HL-60/S4 treated with retinoic acid at 250 ng/mL for 4 days and 3 days (cell line): ENCODE data around the gene DLGAP4.
"Not testable (repeated sequence)": the region's sequence is repeated elsewhere in the genome, so short reads cannot be mapped to it uniquely, and the experiment has no call there.

Source experiments
- in situ Hi-C: fragments of 300-500 bp; cut with MboI; formaldehyde crosslinking; loops from 2 replicates; pipeline ENCODE4 v1.7.0; 2022; ENCODE audit warnings: low sequenced_read_pairs

Gene DLGAP4

DNA sequence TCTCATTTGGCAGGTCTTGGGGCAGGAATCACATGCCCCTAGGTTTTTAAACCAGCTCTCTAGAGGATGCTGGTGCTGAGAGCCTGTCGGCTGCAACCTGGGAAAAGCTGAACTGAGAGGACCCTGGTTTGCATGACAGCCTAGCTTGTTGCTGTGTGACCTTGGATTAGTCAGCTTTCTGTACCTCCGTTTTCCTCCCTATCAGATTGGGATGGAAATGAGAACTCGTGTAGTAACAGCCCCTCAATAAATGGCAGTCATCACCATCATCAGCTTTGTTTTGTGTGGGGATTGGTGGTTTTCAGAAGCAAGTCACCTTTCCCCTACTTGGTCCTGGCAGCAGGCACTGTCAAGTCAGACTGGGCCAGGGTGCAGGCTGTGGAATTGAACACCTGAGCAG, 159.9 kb downstream of the DLGAP4 start:
- in situ Hi-C loops, result no loop called here

GRCh38 chr20:36467076-36467999, 161.2 kb downstream of the DLGAP4 start:
- in situ Hi-C loops, result no loop called here

DNA sequence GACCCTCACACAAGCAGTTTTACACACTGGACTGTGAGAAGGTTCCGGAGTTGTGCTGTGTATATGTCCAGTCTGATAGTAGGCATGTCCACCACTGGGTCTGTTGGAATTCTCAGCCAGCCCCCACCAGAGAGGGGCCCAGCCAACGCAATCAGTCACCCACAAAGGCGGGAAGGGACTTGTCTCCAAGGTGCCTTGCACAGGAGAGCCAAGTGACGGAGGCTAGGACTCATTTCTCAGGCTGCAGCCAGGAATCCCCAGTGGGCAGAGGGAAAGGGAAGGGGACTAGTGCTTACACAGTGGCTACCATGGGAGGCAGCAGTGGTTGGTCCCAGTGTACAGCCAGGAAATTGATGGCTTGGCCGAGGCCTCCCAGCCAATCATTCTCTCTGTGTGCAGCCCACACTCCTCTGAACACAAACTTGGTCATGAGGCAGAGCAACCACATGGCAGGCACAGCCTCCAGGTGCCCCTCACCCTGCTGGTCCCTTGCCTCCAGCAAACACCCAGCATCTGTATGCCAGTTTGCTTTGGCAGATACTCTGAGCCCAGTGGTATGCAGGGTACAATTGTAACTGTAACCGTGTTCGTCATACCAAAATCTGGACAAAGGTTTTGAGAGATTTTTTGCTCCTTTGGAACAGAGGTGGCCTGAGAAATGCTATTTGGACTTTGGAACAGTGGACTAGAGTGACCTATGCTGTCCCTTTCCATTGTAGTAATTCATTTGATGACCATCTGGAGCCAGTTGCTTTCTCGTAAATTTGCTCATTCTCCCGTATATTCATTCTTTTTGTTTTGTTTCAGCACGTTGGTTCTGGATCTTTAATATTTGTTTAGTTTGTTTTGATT, 162.2 kb downstream of the DLGAP4 start:
- in situ Hi-C loops, result no loop called here

- in situ Hi-C loops, result no loop called here
Observed at GRCh38 chr20:36469973-36470372, 163.8 kb downstream of the DLGAP4 start.

DNA sequence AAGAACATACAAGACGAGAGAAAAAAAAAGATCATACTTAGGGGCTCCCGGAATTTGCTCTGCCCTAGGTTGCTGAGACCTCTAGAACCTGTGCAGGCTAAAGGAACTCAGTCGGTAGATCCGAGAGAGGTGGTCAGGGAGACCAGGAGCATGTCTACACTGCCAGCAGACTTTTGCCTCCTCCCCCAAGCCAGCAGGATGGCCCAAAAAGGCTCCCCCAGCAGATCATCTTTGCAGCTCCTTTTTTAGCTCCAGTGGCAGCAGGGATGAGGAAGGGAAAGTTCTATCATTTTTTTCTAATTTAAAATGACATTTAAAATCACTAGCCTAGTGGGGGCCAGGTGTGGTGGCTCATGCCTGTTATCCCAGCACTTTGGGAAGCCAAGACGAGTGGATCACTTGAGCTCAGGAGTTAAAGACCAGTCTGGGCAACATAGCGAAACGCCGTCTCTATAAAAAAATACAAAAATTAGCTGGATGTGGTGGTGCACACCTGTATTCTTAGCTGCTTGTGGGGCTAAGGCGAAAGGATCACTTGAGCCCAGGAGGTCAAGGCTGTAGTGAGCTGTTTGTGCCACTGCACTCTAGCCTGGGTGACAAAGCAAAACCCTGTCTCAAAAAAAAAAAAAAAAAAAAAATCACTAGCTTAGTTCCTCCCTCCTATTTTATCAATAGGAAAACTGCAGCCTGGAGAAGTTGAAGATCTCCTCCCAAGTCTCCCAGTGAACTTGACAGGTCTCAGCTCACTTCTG, 165.9 kb downstream of the DLGAP4 start:
- in situ Hi-C loops, result no loop called here

DNA sequence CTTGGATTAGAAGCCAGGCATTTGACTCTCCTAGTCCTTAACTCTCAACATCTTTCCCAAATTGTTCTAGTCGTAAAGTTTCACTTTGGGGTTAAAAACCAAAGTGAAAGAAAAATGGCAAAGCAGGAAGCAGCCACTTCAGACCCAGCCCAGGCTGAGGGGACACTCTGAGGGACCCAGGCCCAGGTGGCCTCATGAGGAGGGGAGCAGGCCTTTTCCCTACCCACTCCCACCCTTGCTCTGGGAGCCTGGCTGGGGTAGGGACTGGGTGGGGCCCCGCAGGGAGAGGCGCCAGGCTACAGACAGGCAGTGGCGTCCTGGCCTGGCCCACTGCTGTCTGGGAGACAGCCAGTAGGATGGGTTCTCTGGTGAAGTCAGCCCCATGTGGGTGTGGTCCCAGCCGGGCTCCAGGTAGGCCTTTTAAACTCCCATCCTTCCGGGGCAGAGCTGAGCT, 166.5 kb downstream of the DLGAP4 start:
- in situ Hi-C loops, result no loop called here

GRCh38 chr20:36473164-36473563, 167.0 kb downstream of the DLGAP4 start:
- in situ Hi-C loops, result no loop called here

DNA sequence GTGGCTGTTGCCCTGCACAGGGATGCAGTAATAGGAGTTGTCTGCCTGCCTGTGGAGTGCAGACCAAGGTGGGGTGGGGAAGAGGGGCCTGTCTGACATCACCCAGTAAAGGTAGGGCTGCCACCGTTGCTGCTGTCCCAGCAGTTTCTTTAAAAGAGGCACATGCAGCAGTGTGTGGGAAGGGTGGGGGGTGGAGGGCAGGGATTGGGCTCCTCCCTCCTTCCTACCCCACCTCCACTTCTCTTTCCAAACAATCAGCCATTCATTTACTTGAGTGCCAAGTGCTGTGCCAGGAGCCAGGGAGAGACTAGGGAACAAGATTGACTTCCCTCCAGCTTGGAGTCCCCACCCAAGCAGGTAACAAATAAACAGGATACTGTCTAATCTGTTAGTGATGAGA, 168.4 kb downstream of the DLGAP4 start:
- in situ Hi-C loops, result no loop called here

DNA sequence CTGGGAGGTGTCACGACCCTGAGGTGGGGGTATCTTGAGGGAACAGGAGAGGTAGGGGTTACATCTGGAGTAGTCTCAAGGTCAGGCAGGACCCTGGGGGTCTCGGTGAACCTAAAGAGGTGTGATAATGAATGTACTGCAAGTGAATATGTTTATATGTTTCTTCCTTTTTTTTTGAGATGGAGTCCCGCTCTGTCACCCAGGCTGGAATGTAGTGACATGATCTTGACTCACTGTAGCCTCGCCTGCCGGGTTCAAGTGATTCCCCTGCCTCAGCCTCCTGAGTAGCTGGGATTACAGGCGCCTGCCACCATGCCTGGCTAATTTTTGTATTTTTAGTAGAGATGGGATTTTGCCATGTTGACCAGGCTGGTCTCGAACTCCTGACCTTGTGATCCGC, 168.9 kb downstream of the DLGAP4 start:
- in situ Hi-C loops, result not testable (repeated sequence)

GRCh38 chr20:36477475-36477874, 171.3 kb downstream of the DLGAP4 start:
- in situ Hi-C loops, result no loop called here

DNA sequence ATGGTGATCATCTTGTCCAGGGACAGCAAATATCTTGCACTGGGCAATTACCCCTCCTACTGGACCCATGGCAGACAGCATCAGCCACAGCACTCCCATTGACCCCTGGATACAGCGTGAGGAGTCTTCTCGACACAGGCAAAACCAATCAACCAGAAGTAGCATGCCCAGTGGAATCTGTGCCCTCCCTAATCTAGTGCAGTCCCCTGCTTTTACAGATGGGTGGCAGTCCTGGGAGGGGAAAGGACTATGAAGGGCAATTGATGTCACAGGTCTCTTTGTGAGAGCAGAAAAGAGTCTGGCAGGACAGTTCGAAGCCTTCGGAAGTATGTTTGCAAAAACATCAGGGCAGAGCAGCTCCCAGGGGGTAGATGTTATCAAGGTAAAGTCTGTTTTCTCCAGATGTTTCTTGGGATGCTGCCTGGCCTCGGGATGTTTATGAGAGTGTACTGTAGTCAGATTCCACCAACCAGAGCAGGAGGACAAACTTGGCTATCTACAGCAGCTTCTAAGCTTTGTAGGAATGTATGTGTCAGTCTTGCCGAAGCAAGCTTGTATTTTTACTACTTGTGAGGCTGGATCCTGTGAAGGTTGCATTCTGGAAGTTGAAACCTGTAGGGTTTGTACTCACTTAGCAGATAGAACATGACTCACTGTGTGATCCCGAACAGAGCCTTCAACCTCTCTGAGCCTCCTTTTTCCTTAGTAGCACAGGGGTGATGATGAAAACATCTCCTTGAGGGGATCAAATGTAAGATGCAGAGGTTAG, 172.2 kb downstream of the DLGAP4 start:
- in situ Hi-C loops, result no loop called here

GRCh38 chr20:36479938-36480337, 173.8 kb downstream of the DLGAP4 start:
- in situ Hi-C loops, result no loop called here

GRCh38 chr20:36480456-36481048, 174.4 kb downstream of the DLGAP4 start:
- in situ Hi-C loops, result no loop called here

- in situ Hi-C loops, result no loop called here
Observed at GRCh38 chr20:36481380-36482043, 175.4 kb downstream of the DLGAP4 start.

- in situ Hi-C loops, result no loop called here
Observed at GRCh38 chr20:36482044-36482473, 175.9 kb downstream of the DLGAP4 start.

- in situ Hi-C loops, result no loop called here
Observed at GRCh38 chr20:36483209-36483918, 177.2 kb downstream of the DLGAP4 start.

DNA sequence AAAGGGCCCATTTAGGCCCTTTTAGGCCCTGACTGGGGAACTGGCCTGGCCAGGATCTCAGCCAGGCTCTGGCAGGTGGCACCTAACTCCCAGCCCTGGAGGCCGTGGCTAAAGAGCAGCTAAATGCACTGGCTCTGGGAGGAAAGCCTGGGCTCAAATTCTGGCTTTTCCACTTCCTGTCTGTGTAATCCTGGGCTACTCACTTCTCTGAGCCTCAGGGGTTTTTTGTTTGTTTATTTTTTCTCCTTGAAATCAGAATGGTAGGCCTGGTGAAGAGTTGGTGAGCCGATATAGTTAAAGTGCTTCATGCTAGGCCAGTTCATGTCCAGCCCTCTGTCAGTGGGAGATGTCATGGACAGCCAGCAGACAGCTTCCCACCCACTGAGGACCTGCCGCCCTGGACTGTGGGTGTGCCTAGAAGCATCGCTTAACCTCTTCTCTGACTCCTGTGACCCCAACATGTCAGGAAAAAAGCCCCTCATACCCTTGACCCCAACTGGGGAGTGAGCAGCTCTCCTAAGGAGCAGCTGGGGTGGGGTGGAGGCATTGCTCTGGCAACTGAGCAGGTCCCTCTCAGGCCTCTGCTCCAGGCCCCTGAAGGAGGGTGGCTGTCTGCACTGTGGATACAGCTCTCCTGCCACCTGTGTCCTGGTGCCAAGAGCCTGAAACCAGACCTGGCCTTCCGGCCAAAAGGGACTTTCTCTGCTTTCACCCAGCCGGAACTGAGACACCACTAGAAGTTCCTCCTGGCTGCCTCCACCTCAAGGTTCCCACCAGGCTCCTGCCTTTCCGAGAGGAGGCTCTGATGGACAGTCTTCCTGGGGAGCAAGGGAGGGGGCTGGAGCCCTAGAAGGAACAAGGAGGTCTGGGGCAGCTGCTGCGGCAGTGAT, 178.0 kb downstream of the DLGAP4 start:
- in situ Hi-C loops, result no loop called here

DNA sequence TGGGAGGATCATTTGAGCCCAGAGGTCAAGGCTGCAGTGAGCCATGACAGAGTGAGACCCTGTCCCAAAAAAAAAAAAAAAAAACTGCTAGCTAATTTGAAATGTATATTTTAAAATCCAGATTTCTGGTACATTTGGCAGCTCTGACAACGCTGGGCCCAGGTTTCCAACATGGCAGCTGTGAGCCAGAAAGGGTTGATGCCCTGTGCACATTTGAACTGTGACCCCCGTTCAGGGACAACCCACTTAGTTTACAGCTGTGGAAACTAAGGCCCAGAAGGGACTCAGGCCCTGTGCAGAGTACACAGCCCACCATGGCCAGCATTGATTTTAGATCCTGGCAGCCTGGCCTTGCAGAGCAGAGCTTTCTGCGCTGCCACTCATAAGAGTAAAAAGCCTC, 179.1 kb downstream of the DLGAP4 start:
- in situ Hi-C loops, result no loop called here
